Measurements from ENCODE around the gene SLC49A4. TPM values are rescaled to one million over a fixed set of nuclear protein-coding genes. Genes with fewer than 3 reads are reported as not detected.

SLC49A4 gene
- total and polyA plus RNA-seq, 2 of the 8 experiments (the other 6 are each of a cell fraction or from before 2014, with no cell fraction given): 9.5 to 10.2 TPM

DNA sequence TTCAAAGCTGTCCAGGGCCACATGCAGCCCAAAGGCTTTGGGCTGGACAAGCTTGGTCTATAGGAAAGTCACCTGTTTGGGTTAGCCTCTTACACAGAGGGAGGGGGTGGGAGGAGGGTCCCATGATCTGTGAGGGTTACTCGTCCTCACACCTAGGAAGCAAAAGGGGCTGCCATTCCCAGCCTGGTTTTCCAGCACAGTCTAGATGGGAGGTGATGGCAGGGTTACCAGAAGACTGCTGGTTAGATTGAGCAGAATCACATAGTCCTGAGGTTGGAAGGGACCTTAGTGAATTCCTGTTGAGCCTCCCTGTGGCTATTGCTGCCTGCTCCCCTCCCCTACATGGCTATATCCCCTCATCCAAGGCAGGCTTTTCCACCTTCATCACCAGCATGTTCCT is 130.9 kb downstream of the SLC49A4 start (continued):
- TF ChIP-seq, protein P1, sequence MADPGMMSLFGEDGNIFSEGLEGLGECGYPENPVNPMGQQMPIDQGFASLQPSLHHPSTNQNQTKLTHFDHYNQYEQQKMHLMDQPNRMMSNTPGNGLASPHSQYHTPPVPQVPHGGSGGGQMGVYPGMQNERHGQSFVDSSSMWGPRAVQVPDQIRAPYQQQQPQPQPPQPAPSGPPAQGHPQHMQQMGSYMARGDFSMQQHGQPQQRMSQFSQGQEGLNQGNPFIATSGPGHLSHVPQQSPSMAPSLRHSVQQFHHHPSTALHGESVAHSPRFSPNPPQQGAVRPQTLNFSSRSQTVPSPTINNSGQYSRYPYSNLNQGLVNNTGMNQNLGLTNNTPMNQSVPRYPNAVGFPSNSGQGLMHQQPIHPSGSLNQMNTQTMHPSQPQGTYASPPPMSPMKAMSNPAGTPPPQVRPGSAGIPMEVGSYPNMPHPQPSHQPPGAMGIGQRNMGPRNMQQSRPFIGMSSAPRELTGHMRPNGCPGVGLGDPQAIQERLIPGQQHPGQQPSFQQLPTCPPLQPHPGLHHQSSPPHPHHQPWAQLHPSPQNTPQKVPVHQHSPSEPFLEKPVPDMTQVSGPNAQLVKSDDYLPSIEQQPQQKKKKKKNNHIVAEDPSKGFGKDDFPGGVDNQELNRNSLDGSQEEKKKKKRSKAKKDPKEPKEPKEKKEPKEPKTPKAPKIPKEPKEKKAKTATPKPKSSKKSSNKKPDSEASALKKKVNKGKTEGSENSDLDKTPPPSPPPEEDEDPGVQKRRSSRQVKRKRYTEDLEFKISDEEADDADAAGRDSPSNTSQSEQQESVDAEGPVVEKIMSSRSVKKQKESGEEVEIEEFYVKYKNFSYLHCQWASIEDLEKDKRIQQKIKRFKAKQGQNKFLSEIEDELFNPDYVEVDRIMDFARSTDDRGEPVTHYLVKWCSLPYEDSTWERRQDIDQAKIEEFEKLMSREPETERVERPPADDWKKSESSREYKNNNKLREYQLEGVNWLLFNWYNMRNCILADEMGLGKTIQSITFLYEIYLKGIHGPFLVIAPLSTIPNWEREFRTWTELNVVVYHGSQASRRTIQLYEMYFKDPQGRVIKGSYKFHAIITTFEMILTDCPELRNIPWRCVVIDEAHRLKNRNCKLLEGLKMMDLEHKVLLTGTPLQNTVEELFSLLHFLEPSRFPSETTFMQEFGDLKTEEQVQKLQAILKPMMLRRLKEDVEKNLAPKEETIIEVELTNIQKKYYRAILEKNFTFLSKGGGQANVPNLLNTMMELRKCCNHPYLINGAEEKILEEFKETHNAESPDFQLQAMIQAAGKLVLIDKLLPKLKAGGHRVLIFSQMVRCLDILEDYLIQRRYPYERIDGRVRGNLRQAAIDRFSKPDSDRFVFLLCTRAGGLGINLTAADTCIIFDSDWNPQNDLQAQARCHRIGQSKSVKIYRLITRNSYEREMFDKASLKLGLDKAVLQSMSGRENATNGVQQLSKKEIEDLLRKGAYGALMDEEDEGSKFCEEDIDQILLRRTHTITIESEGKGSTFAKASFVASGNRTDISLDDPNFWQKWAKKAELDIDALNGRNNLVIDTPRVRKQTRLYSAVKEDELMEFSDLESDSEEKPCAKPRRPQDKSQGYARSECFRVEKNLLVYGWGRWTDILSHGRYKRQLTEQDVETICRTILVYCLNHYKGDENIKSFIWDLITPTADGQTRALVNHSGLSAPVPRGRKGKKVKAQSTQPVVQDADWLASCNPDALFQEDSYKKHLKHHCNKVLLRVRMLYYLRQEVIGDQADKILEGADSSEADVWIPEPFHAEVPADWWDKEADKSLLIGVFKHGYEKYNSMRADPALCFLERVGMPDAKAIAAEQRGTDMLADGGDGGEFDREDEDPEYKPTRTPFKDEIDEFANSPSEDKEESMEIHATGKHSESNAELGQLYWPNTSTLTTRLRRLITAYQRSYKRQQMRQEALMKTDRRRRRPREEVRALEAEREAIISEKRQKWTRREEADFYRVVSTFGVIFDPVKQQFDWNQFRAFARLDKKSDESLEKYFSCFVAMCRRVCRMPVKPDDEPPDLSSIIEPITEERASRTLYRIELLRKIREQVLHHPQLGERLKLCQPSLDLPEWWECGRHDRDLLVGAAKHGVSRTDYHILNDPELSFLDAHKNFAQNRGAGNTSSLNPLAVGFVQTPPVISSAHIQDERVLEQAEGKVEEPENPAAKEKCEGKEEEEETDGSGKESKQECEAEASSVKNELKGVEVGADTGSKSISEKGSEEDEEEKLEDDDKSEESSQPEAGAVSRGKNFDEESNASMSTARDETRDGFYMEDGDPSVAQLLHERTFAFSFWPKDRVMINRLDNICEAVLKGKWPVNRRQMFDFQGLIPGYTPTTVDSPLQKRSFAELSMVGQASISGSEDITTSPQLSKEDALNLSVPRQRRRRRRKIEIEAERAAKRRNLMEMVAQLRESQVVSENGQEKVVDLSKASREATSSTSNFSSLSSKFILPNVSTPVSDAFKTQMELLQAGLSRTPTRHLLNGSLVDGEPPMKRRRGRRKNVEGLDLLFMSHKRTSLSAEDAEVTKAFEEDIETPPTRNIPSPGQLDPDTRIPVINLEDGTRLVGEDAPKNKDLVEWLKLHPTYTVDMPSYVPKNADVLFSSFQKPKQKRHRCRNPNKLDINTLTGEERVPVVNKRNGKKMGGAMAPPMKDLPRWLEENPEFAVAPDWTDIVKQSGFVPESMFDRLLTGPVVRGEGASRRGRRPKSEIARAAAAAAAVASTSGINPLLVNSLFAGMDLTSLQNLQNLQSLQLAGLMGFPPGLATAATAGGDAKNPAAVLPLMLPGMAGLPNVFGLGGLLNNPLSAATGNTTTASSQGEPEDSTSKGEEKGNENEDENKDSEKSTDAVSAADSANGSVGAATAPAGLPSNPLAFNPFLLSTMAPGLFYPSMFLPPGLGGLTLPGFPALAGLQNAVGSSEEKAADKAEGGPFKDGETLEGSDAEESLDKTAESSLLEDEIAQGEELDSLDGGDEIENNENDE (IDR thresholded peaks at IDR 0.05; ENCODE audit: insufficient replicate concordance, low read length): no peak
- TF ChIP-seq CREB1 (IDR thresholded peaks at IDR 0.05) (no peak), KDM4A (IDR thresholded peaks at IDR 0.05; ENCODE audit: low read depth, low read length, severe bottlenecking) (no peak), SIN3A (conservative IDR thresholded peaks at IDR 0.05 in 1 of 2, IDR thresholded peaks at IDR 0.05 in 1 of 2; ENCODE audit: low read depth in 1 of 2, low read length in 2 of 2) (no peak), SRF (IDR thresholded peaks at IDR 0.05; ENCODE audit: low read depth, low read length) (no peak), SP4 (IDR thresholded peaks at IDR 0.05; ENCODE audit: low read length) (no peak)

All from H1 (cell line).